Measurements from ENCODE around the gene SEMA3D.

- TF ChIP-seq CTCF (conservative IDR thresholded peaks at IDR 0.05): no peak
- no peak for TF ChIP-seq EZH2 (IDR thresholded peaks at IDR 0.05; ENCODE audit: low read depth)
Observed at GRCh38 chr7:85230623-85231022, 43.8 kb upstream of the SEMA3D start.
